GM19240 (cell line): ENCODE data around the gene GNB1L.

Experiments used
- DNase-seq: peaks from one replicate; pipeline ENCODE4 v3.0.0; 2011; ENCODE audit warnings: low spot score; ENCODE audit not compliant: insufficient read length

The GNB1L gene

GRCh38 chr22:19876314-19876940 is 21.8 kb upstream of the GNB1L start:
- no peak for DNase-seq

GRCh38 chr22:19875531-19876313 is 21.0 kb upstream of the GNB1L start:
- no peak for DNase-seq

GRCh38 chr22:19875061-19875530 is 20.4 kb upstream of the GNB1L start:
- DNase-seq, result no peak

GRCh38 chr22:19874307-19875060 is 19.8 kb upstream of the GNB1L start:
- DNase-seq, result no peak

GRCh38 chr22:19873960-19874306 is 19.3 kb upstream of the GNB1L start:
- no peak for DNase-seq

GRCh38 chr22:19873138-19873959 is 18.7 kb upstream of the GNB1L start:
- no peak for DNase-seq

GRCh38 chr22:19872779-19873137 is 18.1 kb upstream of the GNB1L start:
- no peak for DNase-seq

- DNase-seq, result no peak
Measured at GRCh38 chr22:19871845-19872778, 17.4 kb upstream of the GNB1L start.

- DNase-seq, result no peak
Measured at GRCh38 chr22:19871023-19871844, 16.6 kb upstream of the GNB1L start.

- no peak for DNase-seq
Measured at GRCh38 chr22:19870153-19871022, 15.7 kb upstream of the GNB1L start.

GRCh38 chr22:19869497-19870152 is 15.0 kb upstream of the GNB1L start:
- DNase-seq, result no peak

- DNase-seq, result no peak
Measured at GRCh38 chr22:19868773-19869471, 14.2 kb upstream of the GNB1L start.

GRCh38 chr22:19868333-19868732 is 13.7 kb upstream of the GNB1L start:
- no peak for DNase-seq

- no peak for DNase-seq
Measured at GRCh38 chr22:19867617-19868016, 12.9 kb upstream of the GNB1L start.

GRCh38 chr22:19866665-19867009 is 12.0 kb upstream of the GNB1L start:
- DNase-seq, result no peak

- no peak for DNase-seq
Measured at GRCh38 chr22:19865141-19865829, 10.6 kb upstream of the GNB1L start.

- no peak for DNase-seq
Measured at GRCh38 chr22:19864538-19865106, 9.9 kb upstream of the GNB1L start.
